Nephron progenitor cell (in vitro differentiated cells): Measurements from ENCODE around the gene PRCP.

ENCODE experiments used
- DNase-seq: peaks from one replicate; pipeline ENCODE4 v3.0.0; 2021
- H3K27ac Mint-ChIP-seq: 2 replicates; pipeline ENCODE4 v1.8.0; 2021; ENCODE audit warnings: mild to moderate bottlenecking, moderate library complexity, mixed read lengths
- H3K27me3 Mint-ChIP-seq: 2 replicates; pipeline ENCODE4 v1.8.0; 2021; ENCODE audit warnings: mild to moderate bottlenecking, low read depth, mixed read lengths; ENCODE audit not compliant: poor library complexity
- H3K36me3 Mint-ChIP-seq: 2 replicates; pipeline ENCODE4 v1.8.0; 2021; ENCODE audit warnings: low read depth, mixed read lengths
- H3K4me1 Mint-ChIP-seq: 2 replicates; pipeline ENCODE4 v1.8.0; 2021; ENCODE audit warnings: mixed read lengths
- H3K4me3 Mint-ChIP-seq: 2 replicates; pipeline ENCODE4 v1.8.0; 2021; ENCODE audit warnings: mild to moderate bottlenecking, moderate library complexity, mixed read lengths
- H3K9me3 Mint-ChIP-seq: 2 replicates; pipeline ENCODE4 v1.8.0; 2021; ENCODE audit warnings: mild to moderate bottlenecking, moderate library complexity, mixed read lengths
- CTCF ChIP-seq: fragments of 200-600 bp; sonication (generic); IDR thresholded peaks from 2 replicates; pipeline ENCODE4 v1.5.0; 2021; ENCODE audit warnings: antibody characterized with exemption

PRCP gene

GRCh38 chr11:82889133-82890001 is 10.9 kb downstream of the PRCP start:
- no peak overlapping the region for H3K27ac Mint-ChIP-seq
- DNase-seq: peak; percentile 14
- H3K9me3 Mint-ChIP-seq: no peaks in the 10 kb centered on the region
- no peak overlapping the region for H3K4me3 Mint-ChIP-seq
- no peaks in the 10 kb centered on the region for H3K27me3 Mint-ChIP-seq
- peaks cover 13% of the 10 kb centered on the region for H3K36me3 Mint-ChIP-seq
- TF ChIP-seq CTCF: no peak
- no peaks in the 10 kb centered on the region for H3K4me1 Mint-ChIP-seq

- H3K27me3 Mint-ChIP-seq: no peaks in the 10 kb centered on the region
- peaks cover 38% of the 10 kb centered on the region for H3K9me3 Mint-ChIP-seq
- H3K4me1 Mint-ChIP-seq: no peaks in the 10 kb centered on the region
- no peak overlapping the region for H3K4me3 Mint-ChIP-seq
- no peak overlapping the region for H3K27ac Mint-ChIP-seq
- no peak for DNase-seq
- peaks cover 64% of the 10 kb centered on the region for H3K36me3 Mint-ChIP-seq
- no peak for TF ChIP-seq CTCF
These were observed 16.4 kb downstream of the PRCP start for GRCh38 chr11:82883853-82884252.

- no peak for TF ChIP-seq CTCF
- no peak overlapping the region for H3K27ac Mint-ChIP-seq
- H3K9me3 Mint-ChIP-seq: peaks cover 37% of the 10 kb centered on the region
- no peak for DNase-seq
- H3K27me3 Mint-ChIP-seq: peaks cover 4% of the 10 kb centered on the region
- H3K36me3 Mint-ChIP-seq: peaks cover 52% of the 10 kb centered on the region
- peaks cover 6% of the 10 kb centered on the region for H3K4me1 Mint-ChIP-seq
- no peak overlapping the region for H3K4me3 Mint-ChIP-seq
These were observed 25.3 kb downstream of the PRCP start for GRCh38 chr11:82874646-82875523.

- Mint-ChIP-seq H3K27ac (peak overlapping the region; percentile 56), H3K27me3 (peaks cover 4% of the 10 kb centered on the region), H3K4me1 (peaks cover 6% of the 10 kb centered on the region), H3K4me3 (no peak overlapping the region), H3K9me3 (peaks cover 27% of the 10 kb centered on the region), H3K36me3 (peaks cover 42% of the 10 kb centered on the region)
- no peak for DNase-seq
- no peak for TF ChIP-seq CTCF
These were observed 26.3 kb downstream of the PRCP start for GRCh38 chr11:82873919-82874333.

- Mint-ChIP-seq H3K27ac (no peak overlapping the region), H3K4me3 (no peak overlapping the region)
These were observed 27.7 kb downstream of the PRCP start for GRCh38 chr11:82872377-82873150.

More at GRCh38 chr11:82872377-82873150, 27.7 kb downstream of the PRCP start:
- DNase-seq: no peak
- no peak for TF ChIP-seq CTCF
- Mint-ChIP-seq H3K36me3 (peaks cover 29% of the 10 kb centered on the region), H3K9me3 (peaks cover 13% of the 10 kb centered on the region), H3K4me1 (peaks cover 9% of the 10 kb centered on the region), H3K27me3 (peaks cover 4% of the 10 kb centered on the region)
